Lower leg skin (tissue), 3 donors: Measurements from ENCODE around the gene SYNE2.

Source experiments
- POLR2A ChIP-seq, 2 donors: fragments of 450-650 bp; IDR thresholded peaks; one replicate each; pipeline ENCODE4 v1.6.1; 2016 to 2017; ENCODE audit warnings: antibody characterized with exemption in 2 of 2, mild to moderate bottlenecking in 1 of 2, moderate library complexity in 1 of 2
- TF ChIP-seq, protein P1 (sequence below), 3 donors: fragments of 450-650 bp; IDR thresholded peaks; one replicate each; pipeline ENCODE4 v1.5.1; 2016; ENCODE audit warnings: antibody characterized with exemption in 3 of 3, mild to moderate bottlenecking in 3 of 3, moderate library complexity in 2 of 3

DNA sequence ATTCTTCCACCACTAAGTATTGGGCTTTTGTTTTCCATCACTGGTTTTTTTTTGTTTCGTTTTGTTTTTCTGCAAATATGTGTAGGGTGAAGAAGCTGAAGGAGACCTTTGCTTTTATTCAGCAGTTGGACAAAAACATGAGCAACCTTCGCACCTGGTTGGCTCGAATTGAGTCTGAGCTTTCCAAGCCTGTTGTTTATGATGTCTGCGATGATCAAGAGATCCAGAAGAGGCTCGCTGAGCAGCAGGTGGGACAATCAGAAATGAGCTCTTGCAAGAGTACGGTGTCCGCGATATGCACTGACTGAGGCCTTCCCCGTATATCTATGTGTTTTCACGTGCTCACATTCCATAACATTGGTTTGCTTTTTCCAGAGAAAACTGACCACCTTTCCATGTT, 349.9 kb downstream of the SYNE2 start:
- TF ChIP-seq, protein P1, sequence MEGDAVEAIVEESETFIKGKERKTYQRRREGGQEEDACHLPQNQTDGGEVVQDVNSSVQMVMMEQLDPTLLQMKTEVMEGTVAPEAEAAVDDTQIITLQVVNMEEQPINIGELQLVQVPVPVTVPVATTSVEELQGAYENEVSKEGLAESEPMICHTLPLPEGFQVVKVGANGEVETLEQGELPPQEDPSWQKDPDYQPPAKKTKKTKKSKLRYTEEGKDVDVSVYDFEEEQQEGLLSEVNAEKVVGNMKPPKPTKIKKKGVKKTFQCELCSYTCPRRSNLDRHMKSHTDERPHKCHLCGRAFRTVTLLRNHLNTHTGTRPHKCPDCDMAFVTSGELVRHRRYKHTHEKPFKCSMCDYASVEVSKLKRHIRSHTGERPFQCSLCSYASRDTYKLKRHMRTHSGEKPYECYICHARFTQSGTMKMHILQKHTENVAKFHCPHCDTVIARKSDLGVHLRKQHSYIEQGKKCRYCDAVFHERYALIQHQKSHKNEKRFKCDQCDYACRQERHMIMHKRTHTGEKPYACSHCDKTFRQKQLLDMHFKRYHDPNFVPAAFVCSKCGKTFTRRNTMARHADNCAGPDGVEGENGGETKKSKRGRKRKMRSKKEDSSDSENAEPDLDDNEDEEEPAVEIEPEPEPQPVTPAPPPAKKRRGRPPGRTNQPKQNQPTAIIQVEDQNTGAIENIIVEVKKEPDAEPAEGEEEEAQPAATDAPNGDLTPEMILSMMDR (IDR thresholded peaks at IDR 0.05), result no peak
- TF ChIP-seq POLR2A (IDR thresholded peaks at IDR 0.05), result no peak
